ENCODE data around the gene TARS1.

DNA sequence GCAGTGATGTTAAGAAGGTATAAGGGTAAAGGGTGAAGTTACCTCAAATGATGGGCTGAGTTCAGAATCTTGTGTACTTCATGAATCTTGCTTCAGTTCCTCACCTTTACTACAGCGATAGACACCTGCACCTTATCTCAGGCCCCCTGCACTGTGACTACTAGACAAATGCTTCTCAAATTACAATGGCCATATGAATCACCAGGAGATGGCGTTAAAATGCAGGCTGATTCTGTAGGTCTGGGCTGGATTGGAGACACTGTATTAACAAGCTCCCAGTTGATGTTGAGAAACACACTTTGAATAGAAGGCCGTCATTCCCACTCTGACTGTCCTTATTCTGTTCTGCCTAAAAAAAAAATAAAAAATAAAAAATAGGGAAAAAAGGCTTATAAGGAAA is 29.8 kb downstream of the TARS1 start:
- TF ChIP-seq, protein P1, sequence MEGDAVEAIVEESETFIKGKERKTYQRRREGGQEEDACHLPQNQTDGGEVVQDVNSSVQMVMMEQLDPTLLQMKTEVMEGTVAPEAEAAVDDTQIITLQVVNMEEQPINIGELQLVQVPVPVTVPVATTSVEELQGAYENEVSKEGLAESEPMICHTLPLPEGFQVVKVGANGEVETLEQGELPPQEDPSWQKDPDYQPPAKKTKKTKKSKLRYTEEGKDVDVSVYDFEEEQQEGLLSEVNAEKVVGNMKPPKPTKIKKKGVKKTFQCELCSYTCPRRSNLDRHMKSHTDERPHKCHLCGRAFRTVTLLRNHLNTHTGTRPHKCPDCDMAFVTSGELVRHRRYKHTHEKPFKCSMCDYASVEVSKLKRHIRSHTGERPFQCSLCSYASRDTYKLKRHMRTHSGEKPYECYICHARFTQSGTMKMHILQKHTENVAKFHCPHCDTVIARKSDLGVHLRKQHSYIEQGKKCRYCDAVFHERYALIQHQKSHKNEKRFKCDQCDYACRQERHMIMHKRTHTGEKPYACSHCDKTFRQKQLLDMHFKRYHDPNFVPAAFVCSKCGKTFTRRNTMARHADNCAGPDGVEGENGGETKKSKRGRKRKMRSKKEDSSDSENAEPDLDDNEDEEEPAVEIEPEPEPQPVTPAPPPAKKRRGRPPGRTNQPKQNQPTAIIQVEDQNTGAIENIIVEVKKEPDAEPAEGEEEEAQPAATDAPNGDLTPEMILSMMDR (IDR thresholded peaks at IDR 0.05), result peak; percentile 46
- TF ChIP-seq EP300 (IDR thresholded peaks at IDR 0.05), result no peak
- TF ChIP-seq EHMT2 (IDR thresholded peaks at IDR 0.05; ENCODE audit: low read depth), result no peak
- TF ChIP-seq, protein P2, sequence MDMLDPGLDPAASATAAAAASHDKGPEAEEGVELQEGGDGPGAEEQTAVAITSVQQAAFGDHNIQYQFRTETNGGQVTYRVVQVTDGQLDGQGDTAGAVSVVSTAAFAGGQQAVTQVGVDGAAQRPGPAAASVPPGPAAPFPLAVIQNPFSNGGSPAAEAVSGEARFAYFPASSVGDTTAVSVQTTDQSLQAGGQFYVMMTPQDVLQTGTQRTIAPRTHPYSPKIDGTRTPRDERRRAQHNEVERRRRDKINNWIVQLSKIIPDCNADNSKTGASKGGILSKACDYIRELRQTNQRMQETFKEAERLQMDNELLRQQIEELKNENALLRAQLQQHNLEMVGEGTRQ (IDR thresholded peaks at IDR 0.05), result no peak
- no peak for TF ChIP-seq POLR2A (IDR thresholded peaks at IDR 0.05; ENCODE audit: low read length)

Data from A549 (cell line).